ENCODE results near the gene KCTD8.

KCTD8 gene

GRCh38 chr4:44326741-44327140, 121.9 kb downstream of the KCTD8 start:
- DNase-seq: no peak
- Histone ChIP-seq H3K9me3 (ENCODE audit: control insufficient read depth, low read length) (no peaks in the 10 kb centered on the region), H3K27ac (ENCODE audit: insufficient read depth, low read length, poor library complexity, severe bottlenecking) (no peak overlapping the region), H3K4me1 (ENCODE audit: control insufficient read depth, insufficient read depth, low read length, poor library complexity, severe bottlenecking) (no peaks in the 10 kb centered on the region), H3K4me3 (ENCODE audit: insufficient read depth, low read depth, low read length, poor library complexity, severe bottlenecking) (no peak overlapping the region), H3K27me3 (replicated peaks; ENCODE audit: control insufficient read depth, insufficient read depth, low read length, poor library complexity, severe bottlenecking) (no peaks in the 10 kb centered on the region), H3K36me3 (ENCODE audit: control insufficient read depth, insufficient read depth, low read length) (no peaks in the 10 kb centered on the region)

- Histone ChIP-seq H3K36me3 (ENCODE audit: control insufficient read depth, insufficient read depth, low read length) (no peaks in the 10 kb centered on the region), H3K9me3 (ENCODE audit: control insufficient read depth, low read length) (no peaks in the 10 kb centered on the region), H3K4me3 (ENCODE audit: insufficient read depth, low read depth, low read length, poor library complexity, severe bottlenecking) (no peak overlapping the region), H3K27ac (ENCODE audit: insufficient read depth, low read length, poor library complexity, severe bottlenecking) (no peak overlapping the region), H3K27me3 (replicated peaks; ENCODE audit: control insufficient read depth, insufficient read depth, low read length, poor library complexity, severe bottlenecking) (no peaks in the 10 kb centered on the region), H3K4me1 (ENCODE audit: control insufficient read depth, insufficient read depth, low read length, poor library complexity, severe bottlenecking) (no peaks in the 10 kb centered on the region)
- no peak for DNase-seq
Measured at GRCh38 chr4:44320833-44321232, 127.8 kb downstream of the KCTD8 start.

GRCh38 chr4:44319129-44319528, 129.5 kb downstream of the KCTD8 start:
- no peaks in the 10 kb centered on the region for H3K27me3 ChIP-seq (replicated peaks; ENCODE audit: control insufficient read depth, insufficient read depth, low read length, poor library complexity, severe bottlenecking)
- no peak overlapping the region for H3K27ac ChIP-seq (ENCODE audit: insufficient read depth, low read length, poor library complexity, severe bottlenecking)
- no peak overlapping the region for H3K4me3 ChIP-seq (ENCODE audit: insufficient read depth, low read depth, low read length, poor library complexity, severe bottlenecking)
- H3K9me3 ChIP-seq (ENCODE audit: control insufficient read depth, low read length): no peaks in the 10 kb centered on the region
- no peaks in the 10 kb centered on the region for H3K4me1 ChIP-seq (ENCODE audit: control insufficient read depth, insufficient read depth, low read length, poor library complexity, severe bottlenecking)
- no peaks in the 10 kb centered on the region for H3K36me3 ChIP-seq (ENCODE audit: control insufficient read depth, insufficient read depth, low read length)
- DNase-seq: no peak

GRCh38 chr4:44313702-44314101, 134.9 kb downstream of the KCTD8 start:
- Histone ChIP-seq H3K36me3 (ENCODE audit: control insufficient read depth, insufficient read depth, low read length) (no peaks in the 10 kb centered on the region), H3K9me3 (ENCODE audit: control insufficient read depth, low read length) (no peaks in the 10 kb centered on the region), H3K27me3 (replicated peaks; ENCODE audit: control insufficient read depth, insufficient read depth, low read length, poor library complexity, severe bottlenecking) (no peaks in the 10 kb centered on the region), H3K4me1 (ENCODE audit: control insufficient read depth, insufficient read depth, low read length, poor library complexity, severe bottlenecking) (no peaks in the 10 kb centered on the region), H3K4me3 (ENCODE audit: insufficient read depth, low read depth, low read length, poor library complexity, severe bottlenecking) (no peak overlapping the region), H3K27ac (ENCODE audit: insufficient read depth, low read length, poor library complexity, severe bottlenecking) (no peak overlapping the region)
- no peak for DNase-seq

GRCh38 chr4:44287505-44287904, 161.1 kb downstream of the KCTD8 start:
- Histone ChIP-seq H3K9me3 (ENCODE audit: control insufficient read depth, low read length) (no peaks in the 10 kb centered on the region), H3K4me3 (ENCODE audit: insufficient read depth, low read depth, low read length, poor library complexity, severe bottlenecking) (no peak overlapping the region), H3K27ac (ENCODE audit: insufficient read depth, low read length, poor library complexity, severe bottlenecking) (no peak overlapping the region), H3K27me3 (replicated peaks; ENCODE audit: control insufficient read depth, insufficient read depth, low read length, poor library complexity, severe bottlenecking) (no peaks in the 10 kb centered on the region), H3K4me1 (ENCODE audit: control insufficient read depth, insufficient read depth, low read length, poor library complexity, severe bottlenecking) (no peaks in the 10 kb centered on the region), H3K36me3 (ENCODE audit: control insufficient read depth, insufficient read depth, low read length) (no peaks in the 10 kb centered on the region)
- DNase-seq: no peak

- no peaks in the 10 kb centered on the region for H3K4me1 ChIP-seq (ENCODE audit: control insufficient read depth, insufficient read depth, low read length, poor library complexity, severe bottlenecking)
- no peak overlapping the region for H3K4me3 ChIP-seq (ENCODE audit: insufficient read depth, low read depth, low read length, poor library complexity, severe bottlenecking)
- no peaks in the 10 kb centered on the region for H3K27me3 ChIP-seq (replicated peaks; ENCODE audit: control insufficient read depth, insufficient read depth, low read length, poor library complexity, severe bottlenecking)
- H3K27ac ChIP-seq (ENCODE audit: insufficient read depth, low read length, poor library complexity, severe bottlenecking): no peak overlapping the region
- no peaks in the 10 kb centered on the region for H3K36me3 ChIP-seq (ENCODE audit: control insufficient read depth, insufficient read depth, low read length)
- DNase-seq: no peak
- H3K9me3 ChIP-seq (ENCODE audit: control insufficient read depth, low read length): no peaks in the 10 kb centered on the region
Measured at GRCh38 chr4:44279469-44279868, 169.1 kb downstream of the KCTD8 start.

GRCh38 chr4:44279066-44279465, 169.5 kb downstream of the KCTD8 start:
- Histone ChIP-seq H3K27ac (ENCODE audit: insufficient read depth, low read length, poor library complexity, severe bottlenecking) (no peak overlapping the region), H3K4me3 (ENCODE audit: insufficient read depth, low read depth, low read length, poor library complexity, severe bottlenecking) (no peak overlapping the region), H3K9me3 (ENCODE audit: control insufficient read depth, low read length) (no peaks in the 10 kb centered on the region), H3K27me3 (replicated peaks; ENCODE audit: control insufficient read depth, insufficient read depth, low read length, poor library complexity, severe bottlenecking) (no peaks in the 10 kb centered on the region), H3K4me1 (ENCODE audit: control insufficient read depth, insufficient read depth, low read length, poor library complexity, severe bottlenecking) (no peaks in the 10 kb centered on the region), H3K36me3 (ENCODE audit: control insufficient read depth, insufficient read depth, low read length) (no peaks in the 10 kb centered on the region)
- DNase-seq: no peak

- H3K27ac ChIP-seq (ENCODE audit: insufficient read depth, low read length, poor library complexity, severe bottlenecking): no peak overlapping the region
- no peaks in the 10 kb centered on the region for H3K4me1 ChIP-seq (ENCODE audit: control insufficient read depth, insufficient read depth, low read length, poor library complexity, severe bottlenecking)
- no peak overlapping the region for H3K4me3 ChIP-seq (ENCODE audit: insufficient read depth, low read depth, low read length, poor library complexity, severe bottlenecking)
- H3K27me3 ChIP-seq (replicated peaks; ENCODE audit: control insufficient read depth, insufficient read depth, low read length, poor library complexity, severe bottlenecking): no peaks in the 10 kb centered on the region
- H3K36me3 ChIP-seq (ENCODE audit: control insufficient read depth, insufficient read depth, low read length): no peaks in the 10 kb centered on the region
- no peaks in the 10 kb centered on the region for H3K9me3 ChIP-seq (ENCODE audit: control insufficient read depth, low read length)
- no peak for DNase-seq
Measured at GRCh38 chr4:44257461-44257860, 191.1 kb downstream of the KCTD8 start.

GRCh38 chr4:44256414-44256813, 192.2 kb downstream of the KCTD8 start:
- Histone ChIP-seq H3K4me1 (ENCODE audit: control insufficient read depth, insufficient read depth, low read length, poor library complexity, severe bottlenecking) (no peaks in the 10 kb centered on the region), H3K27me3 (replicated peaks; ENCODE audit: control insufficient read depth, insufficient read depth, low read length, poor library complexity, severe bottlenecking) (no peaks in the 10 kb centered on the region), H3K9me3 (ENCODE audit: control insufficient read depth, low read length) (no peaks in the 10 kb centered on the region), H3K4me3 (ENCODE audit: insufficient read depth, low read depth, low read length, poor library complexity, severe bottlenecking) (no peak overlapping the region), H3K27ac (ENCODE audit: insufficient read depth, low read length, poor library complexity, severe bottlenecking) (no peak overlapping the region), H3K36me3 (ENCODE audit: control insufficient read depth, insufficient read depth, low read length) (no peaks in the 10 kb centered on the region)
- no peak for DNase-seq

GRCh38 chr4:44237643-44238042, 211.0 kb downstream of the KCTD8 start:
- no peak for DNase-seq
- Histone ChIP-seq H3K4me1 (ENCODE audit: control insufficient read depth, insufficient read depth, low read length, poor library complexity, severe bottlenecking) (no peaks in the 10 kb centered on the region), H3K27me3 (replicated peaks; ENCODE audit: control insufficient read depth, insufficient read depth, low read length, poor library complexity, severe bottlenecking) (no peaks in the 10 kb centered on the region), H3K9me3 (ENCODE audit: control insufficient read depth, low read length) (no peaks in the 10 kb centered on the region), H3K4me3 (ENCODE audit: insufficient read depth, low read depth, low read length, poor library complexity, severe bottlenecking) (no peak overlapping the region), H3K27ac (ENCODE audit: insufficient read depth, low read length, poor library complexity, severe bottlenecking) (no peak overlapping the region), H3K36me3 (ENCODE audit: control insufficient read depth, insufficient read depth, low read length) (no peaks in the 10 kb centered on the region)

GRCh38 chr4:44235897-44236296, 212.7 kb downstream of the KCTD8 start:
- H3K27ac ChIP-seq (ENCODE audit: insufficient read depth, low read length, poor library complexity, severe bottlenecking): no peak overlapping the region
- DNase-seq: no peak
- H3K4me3 ChIP-seq (ENCODE audit: insufficient read depth, low read depth, low read length, poor library complexity, severe bottlenecking): no peak overlapping the region
- no peaks in the 10 kb centered on the region for H3K36me3 ChIP-seq (ENCODE audit: control insufficient read depth, insufficient read depth, low read length)
- no peaks in the 10 kb centered on the region for H3K4me1 ChIP-seq (ENCODE audit: control insufficient read depth, insufficient read depth, low read length, poor library complexity, severe bottlenecking)
- no peaks in the 10 kb centered on the region for H3K9me3 ChIP-seq (ENCODE audit: control insufficient read depth, low read length)
- no peaks in the 10 kb centered on the region for H3K27me3 ChIP-seq (replicated peaks; ENCODE audit: control insufficient read depth, insufficient read depth, low read length, poor library complexity, severe bottlenecking)

All from effector memory CD4-positive, alpha-beta T cell (primary cell).